ENCODE data around the gene KRTAP5-9.
"Not testable (repeated sequence)": the region's sequence is repeated elsewhere in the genome, so short reads cannot be mapped to it uniquely, and the experiment has no call there.

- TF ChIP-seq CTCF, POLR2A (IDR thresholded peaks at IDR 0.05): not testable (repeated sequence)
Measured at GRCh38 chr11:71526796-71527575, 21.2 kb upstream of the KRTAP5-9 start, which contains the start of gene KRTAP5-7.
